ENCODE results near the gene PLCB4.

DNA sequence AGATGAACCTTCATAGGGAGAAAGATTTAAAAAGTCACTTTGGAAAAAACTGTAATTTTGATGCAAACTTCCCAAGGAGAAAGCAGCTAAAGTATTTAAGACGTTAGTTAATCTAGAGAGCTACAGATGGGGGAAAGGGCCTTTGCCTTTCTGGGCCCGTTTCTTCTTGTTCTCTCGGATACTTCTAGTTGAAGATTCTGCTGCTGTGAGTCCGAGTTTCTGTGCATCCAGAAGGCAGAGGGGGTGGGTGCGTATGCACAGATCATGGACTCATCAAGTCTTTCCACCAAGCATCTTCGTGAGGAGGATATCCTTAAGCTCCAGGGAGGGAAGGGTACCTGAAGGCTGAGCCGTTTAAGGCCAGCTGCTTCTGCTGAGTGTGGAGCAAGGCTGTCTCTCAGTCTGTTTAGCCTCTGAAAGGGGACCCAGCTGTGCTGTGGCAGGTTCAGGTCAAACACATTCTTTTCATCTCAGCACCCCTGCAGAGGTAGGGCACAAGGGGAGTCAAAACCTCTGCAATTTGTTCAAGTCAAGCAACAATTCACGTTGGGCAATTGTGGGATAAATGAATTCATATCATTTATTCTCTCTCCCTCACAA lies 449.8 kb downstream of the PLCB4 start:
- TF ChIP-seq EZH2 (IDR thresholded peaks at IDR 0.05; ENCODE audit: low read depth), result no peak
- TF ChIP-seq, protein P1, sequence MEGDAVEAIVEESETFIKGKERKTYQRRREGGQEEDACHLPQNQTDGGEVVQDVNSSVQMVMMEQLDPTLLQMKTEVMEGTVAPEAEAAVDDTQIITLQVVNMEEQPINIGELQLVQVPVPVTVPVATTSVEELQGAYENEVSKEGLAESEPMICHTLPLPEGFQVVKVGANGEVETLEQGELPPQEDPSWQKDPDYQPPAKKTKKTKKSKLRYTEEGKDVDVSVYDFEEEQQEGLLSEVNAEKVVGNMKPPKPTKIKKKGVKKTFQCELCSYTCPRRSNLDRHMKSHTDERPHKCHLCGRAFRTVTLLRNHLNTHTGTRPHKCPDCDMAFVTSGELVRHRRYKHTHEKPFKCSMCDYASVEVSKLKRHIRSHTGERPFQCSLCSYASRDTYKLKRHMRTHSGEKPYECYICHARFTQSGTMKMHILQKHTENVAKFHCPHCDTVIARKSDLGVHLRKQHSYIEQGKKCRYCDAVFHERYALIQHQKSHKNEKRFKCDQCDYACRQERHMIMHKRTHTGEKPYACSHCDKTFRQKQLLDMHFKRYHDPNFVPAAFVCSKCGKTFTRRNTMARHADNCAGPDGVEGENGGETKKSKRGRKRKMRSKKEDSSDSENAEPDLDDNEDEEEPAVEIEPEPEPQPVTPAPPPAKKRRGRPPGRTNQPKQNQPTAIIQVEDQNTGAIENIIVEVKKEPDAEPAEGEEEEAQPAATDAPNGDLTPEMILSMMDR (conservative IDR thresholded peaks at IDR 0.05), result no peak

Measured in PC-9 (cell line).